LNCAP (cell line): ENCODE results near the gene TMEM163.

ENCODE experiments used
- TF ChIP-seq, protein P1 (sequence below): fragments of 450-650 bp; IDR thresholded peaks from 2 replicates; pipeline ENCODE4 v1.5.1; 2017; ENCODE audit warnings: mild to moderate bottlenecking

The TMEM163 gene

DNA sequence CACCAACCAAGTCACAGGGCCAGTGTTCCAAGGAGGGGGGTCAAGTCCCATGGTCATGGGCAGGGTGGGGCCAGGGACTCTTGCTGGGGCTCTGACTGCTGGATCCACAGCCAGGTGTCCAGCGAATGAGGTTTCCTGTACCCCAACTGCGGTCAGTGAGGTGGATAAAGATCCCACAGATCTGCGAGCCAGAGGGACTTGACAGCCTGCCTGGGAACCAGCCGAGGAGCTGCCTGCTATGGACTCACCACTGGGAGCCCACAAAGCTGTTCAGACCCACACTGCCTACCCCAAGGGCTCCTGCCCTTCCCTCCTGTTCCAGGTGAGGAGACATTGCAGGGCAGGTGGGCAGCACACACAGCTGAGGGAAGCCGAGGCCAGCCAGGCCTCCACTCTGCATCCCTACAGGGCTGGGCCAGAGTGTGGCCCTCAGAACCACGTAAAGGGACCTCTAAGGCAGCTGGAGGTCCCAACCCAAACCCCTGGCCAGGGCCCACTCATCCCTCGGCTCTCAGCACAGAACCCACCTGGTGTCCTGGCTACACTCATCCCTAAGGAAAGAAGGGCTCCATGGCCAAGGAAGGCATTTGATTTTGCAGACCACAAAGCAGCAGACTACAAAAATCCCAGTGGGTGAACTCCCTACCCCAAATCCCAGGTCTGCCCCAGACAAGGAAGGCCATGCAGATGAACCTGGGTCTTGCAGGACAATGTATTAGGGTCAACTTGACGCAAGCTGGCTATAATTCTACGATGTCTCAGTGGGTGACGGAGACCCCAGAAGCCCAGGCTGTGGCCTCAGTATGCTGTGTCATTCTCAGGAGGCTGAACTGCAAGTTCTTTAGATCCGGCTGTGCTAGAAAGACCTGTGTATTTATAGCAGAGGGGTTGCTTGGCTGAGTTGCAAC, 255.8 kb downstream of the TMEM163 start:
- TF ChIP-seq, protein P1, sequence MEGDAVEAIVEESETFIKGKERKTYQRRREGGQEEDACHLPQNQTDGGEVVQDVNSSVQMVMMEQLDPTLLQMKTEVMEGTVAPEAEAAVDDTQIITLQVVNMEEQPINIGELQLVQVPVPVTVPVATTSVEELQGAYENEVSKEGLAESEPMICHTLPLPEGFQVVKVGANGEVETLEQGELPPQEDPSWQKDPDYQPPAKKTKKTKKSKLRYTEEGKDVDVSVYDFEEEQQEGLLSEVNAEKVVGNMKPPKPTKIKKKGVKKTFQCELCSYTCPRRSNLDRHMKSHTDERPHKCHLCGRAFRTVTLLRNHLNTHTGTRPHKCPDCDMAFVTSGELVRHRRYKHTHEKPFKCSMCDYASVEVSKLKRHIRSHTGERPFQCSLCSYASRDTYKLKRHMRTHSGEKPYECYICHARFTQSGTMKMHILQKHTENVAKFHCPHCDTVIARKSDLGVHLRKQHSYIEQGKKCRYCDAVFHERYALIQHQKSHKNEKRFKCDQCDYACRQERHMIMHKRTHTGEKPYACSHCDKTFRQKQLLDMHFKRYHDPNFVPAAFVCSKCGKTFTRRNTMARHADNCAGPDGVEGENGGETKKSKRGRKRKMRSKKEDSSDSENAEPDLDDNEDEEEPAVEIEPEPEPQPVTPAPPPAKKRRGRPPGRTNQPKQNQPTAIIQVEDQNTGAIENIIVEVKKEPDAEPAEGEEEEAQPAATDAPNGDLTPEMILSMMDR: no peak

DNA sequence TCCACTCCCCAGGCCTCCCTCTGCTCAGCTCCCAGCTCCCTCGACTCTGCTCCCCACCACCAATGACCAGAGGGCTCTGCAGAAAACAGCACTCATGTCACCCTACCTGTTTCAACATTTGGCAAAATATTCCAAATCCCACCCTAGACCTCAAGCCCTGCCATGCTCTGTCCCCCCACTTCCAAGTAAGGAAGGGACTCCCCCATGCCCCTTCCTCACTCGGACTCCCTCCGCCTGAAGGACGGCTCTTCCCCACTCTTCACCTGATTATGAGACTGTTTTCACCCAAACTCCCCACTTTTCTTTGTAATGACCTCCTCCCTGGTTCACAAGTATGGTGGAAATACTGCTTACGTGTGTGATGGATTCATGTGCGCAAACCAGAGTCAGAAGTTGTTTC, 256.5 kb downstream of the TMEM163 start:
- TF ChIP-seq, protein P1: no peak

DNA sequence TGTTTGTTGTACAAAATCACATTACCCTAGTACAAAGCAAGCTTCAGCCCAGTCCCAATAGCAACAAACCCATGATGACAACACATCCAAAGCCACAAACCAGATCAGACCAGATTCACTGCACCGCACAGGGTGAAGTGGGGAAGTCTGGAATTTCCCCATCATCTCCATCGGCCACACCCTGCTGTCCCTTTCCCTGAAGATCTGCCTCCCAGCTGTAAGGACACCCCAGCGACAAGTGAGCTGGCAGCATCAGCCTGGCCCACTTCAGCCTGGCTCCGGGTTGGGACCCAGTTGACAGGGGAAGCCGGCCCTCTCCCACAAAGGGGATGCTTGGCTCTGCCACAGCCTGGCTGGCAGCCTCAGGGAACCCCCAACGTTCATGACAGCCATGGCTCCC, 257.3 kb downstream of the TMEM163 start:
- TF ChIP-seq, protein P1: no peak

DNA sequence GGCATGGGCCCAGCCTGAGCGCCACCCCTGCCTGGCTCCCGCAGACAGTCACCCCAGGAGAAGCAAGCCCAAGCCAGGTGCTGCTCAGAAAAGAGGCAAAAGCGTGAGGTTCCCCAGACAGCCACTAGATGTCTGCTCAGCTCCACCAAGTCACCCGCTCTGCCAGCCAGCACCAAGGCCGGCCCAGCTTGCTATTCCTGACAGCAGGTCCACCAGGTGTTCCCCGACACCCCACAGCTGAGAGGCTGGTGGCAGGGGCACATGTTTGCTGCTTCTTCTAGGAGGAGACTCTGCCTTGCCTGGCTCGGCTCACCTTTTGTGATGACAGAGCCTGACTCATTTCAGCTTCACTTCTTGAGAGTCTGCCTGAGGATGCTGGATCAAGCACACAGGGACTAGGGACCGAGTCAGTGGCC, 258.2 kb downstream of the TMEM163 start:
- TF ChIP-seq, protein P1: peak; percentile 69

DNA sequence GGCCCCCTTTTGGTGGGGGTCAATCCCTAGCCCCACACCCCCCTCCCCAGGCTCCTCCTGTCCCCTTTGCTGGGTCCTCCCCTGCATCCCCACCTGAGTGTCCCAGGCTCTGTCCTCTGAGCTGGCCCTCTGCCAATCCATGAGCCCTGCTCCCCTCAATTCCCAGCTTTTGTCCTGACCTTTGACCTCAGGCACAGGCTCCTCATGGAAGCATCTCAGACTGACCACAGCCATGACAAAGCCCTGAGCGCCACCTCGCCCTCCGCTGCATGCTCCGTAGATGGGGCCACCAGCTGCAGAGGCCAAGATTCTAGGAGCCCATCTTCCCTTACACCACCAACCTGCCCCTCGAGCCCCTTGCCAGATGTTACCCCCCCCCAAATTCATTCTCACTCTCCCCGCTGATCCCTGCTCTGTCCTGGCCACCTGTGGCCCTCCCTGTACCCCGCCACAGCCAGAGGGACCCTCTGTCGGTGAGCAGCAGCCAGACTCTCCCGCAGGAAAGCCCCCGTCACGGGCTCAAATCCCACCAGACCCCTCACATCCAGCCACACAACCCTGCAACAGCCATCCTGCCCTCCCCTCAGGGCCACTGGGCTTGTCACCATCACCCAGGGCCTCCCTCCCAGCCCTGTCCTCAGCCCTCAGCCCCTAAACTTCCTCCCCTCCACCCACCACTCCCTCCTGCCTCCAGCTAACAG, 258.9 kb downstream of the TMEM163 start:
- TF ChIP-seq, protein P1: no peak

DNA sequence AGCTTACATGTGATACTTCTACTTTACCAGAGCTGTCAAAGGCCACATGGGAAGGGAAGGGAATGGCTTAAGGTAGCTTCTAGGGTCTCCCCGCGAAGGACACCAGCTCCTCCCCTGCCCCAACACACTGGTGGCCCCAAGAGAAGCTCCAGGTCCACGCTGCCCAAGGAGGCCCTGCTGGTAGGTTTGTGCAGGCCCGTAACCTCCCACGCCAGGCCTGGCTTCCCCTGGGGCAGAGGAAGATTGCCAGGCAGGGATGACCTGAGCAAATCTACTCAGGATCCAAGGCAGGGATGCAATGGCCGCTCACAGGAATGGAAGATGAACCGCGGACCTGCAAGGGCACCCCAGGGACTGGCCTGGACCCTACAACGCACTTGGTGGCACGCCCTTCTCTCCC, 259.9 kb downstream of the TMEM163 start:
- TF ChIP-seq, protein P1: no peak

DNA sequence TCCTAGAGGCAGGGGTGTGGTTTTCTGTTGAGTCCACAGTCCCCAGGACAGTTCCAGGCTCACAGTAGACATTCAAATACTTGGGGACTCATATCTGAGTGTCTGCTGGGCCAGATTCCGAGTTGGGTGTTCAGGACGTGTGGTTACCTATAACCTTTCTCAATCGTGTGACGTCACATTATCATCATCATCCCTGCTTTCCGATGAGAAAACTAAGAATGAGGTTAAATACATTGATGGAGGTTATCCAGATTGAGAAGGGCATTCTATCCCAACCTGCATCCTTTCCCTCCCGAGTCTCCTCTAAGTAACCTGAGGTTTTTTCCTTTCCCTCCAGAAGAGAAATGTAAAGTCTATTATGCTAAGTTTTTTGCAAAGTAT, 260.3 kb downstream of the TMEM163 start:
- TF ChIP-seq, protein P1: no peak
